ENCODE measurements around the gene CBX6.

CBX6 gene

DNA sequence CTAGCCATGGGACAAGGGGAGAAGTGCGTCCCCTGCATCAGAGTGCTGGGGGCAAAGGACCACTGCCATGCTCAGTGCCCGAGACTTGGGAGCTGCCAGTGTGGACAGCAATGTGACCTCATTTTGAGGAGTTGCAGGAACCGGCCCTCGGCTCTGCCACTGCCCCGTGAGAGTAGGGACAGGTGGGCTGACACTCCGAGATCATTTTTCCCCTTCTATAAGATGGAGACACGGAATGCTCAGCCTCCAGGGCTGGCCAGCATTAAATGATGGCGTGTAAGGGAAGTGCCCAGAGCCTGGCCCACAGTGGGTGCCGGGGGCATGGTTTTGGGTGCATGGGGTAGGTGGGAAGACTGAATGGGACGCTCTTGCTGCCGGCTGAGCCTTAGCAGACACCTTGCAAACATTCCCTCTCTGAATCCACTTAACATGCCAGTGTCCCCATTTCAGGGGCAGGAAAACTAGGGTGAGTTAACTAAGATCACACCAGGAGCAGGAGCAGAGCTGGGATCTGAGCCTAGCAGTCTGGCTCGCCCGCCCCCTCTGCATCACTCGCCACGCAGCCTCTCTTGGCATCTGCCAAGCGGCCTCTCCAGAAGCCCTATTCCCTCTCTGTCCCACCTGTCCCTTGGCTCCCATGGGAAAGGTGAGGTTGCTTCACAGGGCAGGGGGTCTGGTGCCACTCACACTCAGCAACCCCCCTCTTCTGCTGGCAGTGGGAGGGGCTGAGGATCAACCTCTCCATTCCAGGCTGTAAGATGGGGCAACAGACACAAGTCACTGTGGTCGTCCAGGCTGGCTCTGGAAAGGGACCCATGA is 41.8 kb downstream of the CBX6 start:
- no peak for DNase-seq (ENCODE audit: low read depth)
- no peak overlapping the region for H3K4me3 ChIP-seq (ENCODE audit: low read depth, low read length)
- TF ChIP-seq, protein P1, sequence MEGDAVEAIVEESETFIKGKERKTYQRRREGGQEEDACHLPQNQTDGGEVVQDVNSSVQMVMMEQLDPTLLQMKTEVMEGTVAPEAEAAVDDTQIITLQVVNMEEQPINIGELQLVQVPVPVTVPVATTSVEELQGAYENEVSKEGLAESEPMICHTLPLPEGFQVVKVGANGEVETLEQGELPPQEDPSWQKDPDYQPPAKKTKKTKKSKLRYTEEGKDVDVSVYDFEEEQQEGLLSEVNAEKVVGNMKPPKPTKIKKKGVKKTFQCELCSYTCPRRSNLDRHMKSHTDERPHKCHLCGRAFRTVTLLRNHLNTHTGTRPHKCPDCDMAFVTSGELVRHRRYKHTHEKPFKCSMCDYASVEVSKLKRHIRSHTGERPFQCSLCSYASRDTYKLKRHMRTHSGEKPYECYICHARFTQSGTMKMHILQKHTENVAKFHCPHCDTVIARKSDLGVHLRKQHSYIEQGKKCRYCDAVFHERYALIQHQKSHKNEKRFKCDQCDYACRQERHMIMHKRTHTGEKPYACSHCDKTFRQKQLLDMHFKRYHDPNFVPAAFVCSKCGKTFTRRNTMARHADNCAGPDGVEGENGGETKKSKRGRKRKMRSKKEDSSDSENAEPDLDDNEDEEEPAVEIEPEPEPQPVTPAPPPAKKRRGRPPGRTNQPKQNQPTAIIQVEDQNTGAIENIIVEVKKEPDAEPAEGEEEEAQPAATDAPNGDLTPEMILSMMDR (IDR thresholded peaks at IDR 0.05; ENCODE audit: low read depth, low read length): no peak
- TF ChIP-seq MYC (IDR thresholded peaks at IDR 0.05; ENCODE audit: low read depth, low read length): no peak
- TF ChIP-seq POLR2A (IDR thresholded peaks at IDR 0.05; ENCODE audit: extremely low read depth, insufficient read length): no peak
- TF ChIP-seq, protein P2, sequence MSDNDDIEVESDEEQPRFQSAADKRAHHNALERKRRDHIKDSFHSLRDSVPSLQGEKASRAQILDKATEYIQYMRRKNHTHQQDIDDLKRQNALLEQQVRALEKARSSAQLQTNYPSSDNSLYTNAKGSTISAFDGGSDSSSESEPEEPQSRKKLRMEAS (IDR thresholded peaks at IDR 0.05; ENCODE audit: low read depth, low read length): no peak

DNA sequence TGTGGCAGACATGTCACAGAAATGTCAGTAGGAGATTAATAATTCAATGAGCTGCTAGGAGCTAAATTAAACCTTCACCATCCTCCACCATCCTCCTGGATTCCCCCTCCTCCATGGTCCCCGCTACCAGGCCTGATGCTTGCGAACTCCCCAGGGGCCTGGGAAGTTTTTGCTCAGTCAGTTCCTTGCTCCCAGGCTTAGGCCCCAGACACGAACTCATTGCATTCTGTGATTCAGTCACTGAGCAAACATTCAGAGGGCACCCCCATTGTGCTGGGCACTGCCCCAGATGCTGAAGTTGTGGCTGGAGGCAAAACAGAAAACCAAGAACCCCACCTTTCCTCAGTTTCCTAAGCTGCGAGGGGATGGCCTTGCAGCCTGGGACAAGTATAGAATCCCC is 42.5 kb downstream of the CBX6 start:
- no peak overlapping the region for H3K4me3 ChIP-seq (ENCODE audit: low read depth, low read length)
- TF ChIP-seq, protein P2 (IDR thresholded peaks at IDR 0.05; ENCODE audit: low read depth, low read length): no peak
- no peak for DNase-seq (ENCODE audit: low read depth)

- no peak overlapping the region for H3K4me3 ChIP-seq (ENCODE audit: low read depth, low read length)
- no peak for DNase-seq (ENCODE audit: low read depth)
- TF ChIP-seq POLR2A (IDR thresholded peaks at IDR 0.05; ENCODE audit: extremely low read depth, insufficient read length) (no peak), MYC (IDR thresholded peaks at IDR 0.05; ENCODE audit: low read depth, low read length) (no peak)
- TF ChIP-seq, protein P2 (IDR thresholded peaks at IDR 0.05; ENCODE audit: low read depth, low read length): no peak
- TF ChIP-seq, protein P1 (IDR thresholded peaks at IDR 0.05; ENCODE audit: low read depth, low read length): no peak
These were observed 43.3 kb downstream of the CBX6 start for GRCh38 chr22:38828616-38829205.

GRCh38 chr22:38828191-38828590 is 43.8 kb downstream of the CBX6 start:
- DNase-seq (ENCODE audit: low read depth): no peak
- no peak for TF ChIP-seq MYC (IDR thresholded peaks at IDR 0.05; ENCODE audit: low read depth, low read length)
- TF ChIP-seq, protein P1 (IDR thresholded peaks at IDR 0.05; ENCODE audit: low read depth, low read length): no peak
- TF ChIP-seq POLR2A (IDR thresholded peaks at IDR 0.05; ENCODE audit: extremely low read depth, insufficient read length): no peak
- TF ChIP-seq, protein P2 (IDR thresholded peaks at IDR 0.05; ENCODE audit: low read depth, low read length): no peak
- no peak overlapping the region for H3K4me3 ChIP-seq (ENCODE audit: low read depth, low read length)

DNA sequence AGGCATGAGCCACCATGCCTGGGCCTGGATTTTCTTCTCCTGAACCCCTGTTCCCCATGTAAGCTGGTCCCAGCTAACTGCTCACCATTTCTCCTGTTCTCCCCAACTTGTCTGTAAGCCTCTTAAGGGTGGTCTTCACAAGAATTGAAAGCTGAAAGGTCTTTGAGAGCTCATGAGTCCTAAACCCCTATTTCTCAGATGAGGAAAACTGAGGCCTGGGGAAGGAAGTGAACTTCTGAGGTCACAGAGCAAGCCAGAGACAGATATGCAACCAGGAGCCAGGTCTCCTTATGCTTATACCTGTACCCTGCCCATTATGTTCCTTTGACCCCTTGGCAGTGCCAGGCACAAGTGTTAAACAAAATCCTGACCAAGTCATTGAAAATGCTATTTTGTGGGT is 44.5 kb downstream of the CBX6 start:
- TF ChIP-seq MYC (IDR thresholded peaks at IDR 0.05; ENCODE audit: low read depth, low read length) (no peak), POLR2A (IDR thresholded peaks at IDR 0.05; ENCODE audit: extremely low read depth, insufficient read length) (no peak)
- TF ChIP-seq, protein P1 (IDR thresholded peaks at IDR 0.05; ENCODE audit: low read depth, low read length): no peak
- TF ChIP-seq, protein P2 (IDR thresholded peaks at IDR 0.05; ENCODE audit: low read depth, low read length): no peak
- no peak overlapping the region for H3K4me3 ChIP-seq (ENCODE audit: low read depth, low read length)
- DNase-seq (ENCODE audit: low read depth): no peak

DNA sequence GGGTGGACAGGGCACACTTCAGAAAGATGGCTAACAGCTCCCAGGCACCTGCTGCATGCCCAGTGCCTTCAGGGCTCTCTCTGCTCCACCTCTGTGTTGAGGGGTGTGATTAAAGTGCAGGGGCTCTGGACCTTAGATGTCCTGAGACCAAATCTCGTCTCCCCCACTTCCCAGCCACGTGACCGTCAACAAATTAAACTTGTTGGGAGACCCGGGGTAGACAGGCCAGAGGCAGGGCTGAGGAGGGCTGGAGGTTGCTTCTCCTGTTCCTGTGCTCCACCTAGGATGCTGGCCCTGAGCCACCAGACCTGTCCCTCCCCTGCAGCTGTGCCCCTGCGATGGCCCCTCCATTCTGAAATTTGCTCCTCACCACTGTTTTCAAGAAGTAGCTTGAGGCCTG is 45.2 kb downstream of the CBX6 start:
- TF ChIP-seq POLR2A (IDR thresholded peaks at IDR 0.05; ENCODE audit: extremely low read depth, insufficient read length): no peak
- TF ChIP-seq, protein P2 (IDR thresholded peaks at IDR 0.05; ENCODE audit: low read depth, low read length): no peak
- TF ChIP-seq MYC (IDR thresholded peaks at IDR 0.05; ENCODE audit: low read depth, low read length): no peak
- TF ChIP-seq, protein P1 (IDR thresholded peaks at IDR 0.05; ENCODE audit: low read depth, low read length): no peak
- no peak for DNase-seq (ENCODE audit: low read depth)
- H3K4me3 ChIP-seq (ENCODE audit: low read depth, low read length): no peak overlapping the region
